ENCODE measurements around the gene LARP7. TPM values are rescaled to one million over a fixed set of nuclear protein-coding genes. Genes with fewer than 3 reads are reported as not detected.
"Not testable (repeated sequence)": the region's sequence is repeated elsewhere in the genome, so short reads cannot be mapped to it uniquely, and the experiment has no call there.

Gene LARP7
- total RNA-seq (2014; rRNA removed; shearing (Covaris generic)): 12.2 and 17.3 TPM in 2 replicates

DNA sequence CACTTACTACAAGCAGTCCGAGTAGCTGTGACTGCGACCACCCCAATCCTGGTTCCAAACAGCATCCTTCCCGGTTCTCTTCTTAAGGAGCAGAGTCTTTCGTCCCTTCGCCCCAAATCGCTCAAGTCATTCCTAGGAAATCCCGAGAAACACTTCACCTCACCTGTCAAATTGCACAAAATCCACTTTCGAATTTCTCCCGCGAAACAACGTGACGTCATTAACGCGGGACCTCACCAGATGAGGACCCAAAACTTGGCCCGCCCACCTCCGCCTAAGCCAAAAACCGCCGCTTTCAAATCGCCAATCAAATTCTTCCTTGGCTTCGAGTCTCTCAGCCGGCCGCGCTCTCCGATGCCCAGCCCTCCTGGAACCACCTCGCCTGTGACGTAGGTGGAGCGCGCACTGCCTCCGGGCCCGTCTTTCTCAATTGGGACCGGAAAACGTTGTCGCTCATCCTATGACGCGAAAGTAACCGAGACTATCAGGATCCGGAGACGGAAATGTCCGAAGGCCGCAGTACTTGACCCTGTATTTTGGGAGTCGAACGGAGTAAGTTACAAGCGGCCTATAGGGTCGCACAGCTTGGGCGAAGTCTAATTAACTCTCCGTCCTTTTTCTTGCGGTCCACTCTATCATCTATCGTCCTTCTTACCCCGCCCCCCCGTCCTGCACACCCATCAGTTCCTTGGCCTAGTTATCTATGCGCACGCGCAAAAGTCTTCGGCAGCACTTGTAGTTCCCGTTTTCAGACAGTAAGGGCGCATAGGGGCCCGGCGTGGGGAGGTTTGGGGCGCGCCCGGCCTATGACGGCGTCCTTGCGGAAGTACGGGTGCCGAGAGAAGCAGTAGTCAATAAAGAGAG, at the start of gene LARP7, which contains the start of gene ZGRF1:
Gene LARP7 (plus strand): TSS at position 456 of the 864 bp plus-strand sequence. CDS start 7,527 bp downstream, outside the sequence.
Gene ZGRF1 (minus strand): TSS at position 222 of the 864 bp plus-strand sequence. CDS start 3,733 bp downstream, outside the sequence.
- DNase-seq (ENCODE audit: low spot score): peak; percentile 98

- no peak for DNase-seq (ENCODE audit: low spot score)
Observed at GRCh38 chr4:112589206-112589605, 47.7 kb upstream of the LARP7 start.

DNA sequence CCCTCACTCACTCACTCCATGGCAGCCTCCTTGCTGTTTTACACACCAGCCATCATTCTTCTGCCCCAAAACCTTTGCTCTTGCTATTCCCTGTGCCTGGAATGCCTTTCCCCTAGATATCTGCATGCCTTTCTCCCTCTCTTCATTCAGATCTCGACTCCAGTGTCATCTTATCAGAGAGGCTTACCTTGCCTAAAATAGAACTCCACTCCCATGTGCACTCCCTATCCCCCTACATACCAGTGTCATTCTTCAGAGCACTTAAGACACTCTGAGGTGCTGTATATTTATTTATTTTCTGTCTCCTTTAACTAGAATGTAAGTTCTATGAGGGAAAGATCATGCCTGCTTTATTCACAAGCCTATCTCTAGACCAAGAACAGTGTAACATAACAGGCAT, 45.4 kb upstream of the LARP7 start:
- DNase-seq (ENCODE audit: low spot score): no peak

DNA sequence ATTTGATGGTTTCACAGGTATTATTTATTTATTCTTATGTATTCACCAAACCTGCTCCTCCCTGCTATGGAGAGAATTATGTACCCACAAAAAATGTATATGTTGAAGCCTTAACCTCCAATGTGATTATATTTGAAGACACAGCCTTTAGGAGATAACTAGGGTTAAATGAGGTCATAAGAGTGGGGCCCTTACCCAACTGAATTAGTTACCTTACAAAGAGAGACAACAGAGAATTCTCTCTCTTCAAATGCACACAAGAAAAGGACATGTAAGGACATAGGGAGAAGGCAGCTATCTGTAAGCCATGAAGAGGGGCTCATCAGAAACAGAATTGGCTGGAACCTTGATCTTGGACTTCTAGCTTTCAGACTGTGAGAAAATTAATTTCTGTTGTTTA, 44.2 kb upstream of the LARP7 start:
- no peak for DNase-seq (ENCODE audit: low spot score)

- DNase-seq (ENCODE audit: low spot score): no peak
Observed at GRCh38 chr4:112593438-112594133, 43.4 kb upstream of the LARP7 start.

GRCh38 chr4:112594993-112595392, 42.0 kb upstream of the LARP7 start:
- no peak for DNase-seq (ENCODE audit: low spot score)

DNA sequence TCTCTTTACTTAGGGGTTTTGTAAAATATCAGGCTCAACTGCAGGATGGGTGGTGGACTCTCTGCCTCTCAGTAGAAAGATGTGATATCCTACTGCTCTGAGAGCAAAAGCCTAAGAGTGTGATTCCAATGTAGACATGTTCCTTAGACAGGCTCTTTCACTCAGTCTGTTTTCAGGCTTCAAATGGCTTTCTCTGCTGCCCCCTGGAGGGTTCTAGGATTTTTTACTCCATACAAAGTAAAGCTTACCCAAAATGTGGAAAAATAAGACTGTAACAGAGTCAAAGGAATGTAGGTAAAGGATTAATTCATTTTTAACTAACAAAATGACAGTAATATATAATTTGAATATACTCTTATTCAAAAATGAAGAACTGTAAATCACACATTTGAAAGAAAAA, 32.4 kb upstream of the LARP7 start:
- peak; percentile 72 for DNase-seq (ENCODE audit: low spot score)

- DNase-seq (ENCODE audit: low spot score): not testable (repeated sequence)
Observed at GRCh38 chr4:112612814-112613213, 24.1 kb upstream of the LARP7 start.

DNA sequence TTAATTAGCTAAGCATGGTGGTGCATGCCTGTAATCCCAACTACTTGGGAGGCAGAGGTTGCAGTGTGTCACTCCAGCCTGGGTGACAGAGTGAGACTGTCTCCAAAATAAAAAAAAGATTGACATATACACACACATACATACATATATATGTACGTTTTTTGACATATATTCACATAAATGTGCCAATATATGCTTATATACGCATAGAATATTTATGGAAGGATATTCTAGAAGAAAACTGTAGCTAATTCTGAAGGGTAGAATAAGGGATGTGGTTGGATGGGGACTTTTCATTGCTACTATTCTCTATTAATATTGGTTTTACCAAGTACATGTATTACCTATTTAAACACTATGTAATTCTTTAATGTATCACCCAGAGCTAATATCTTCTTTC, 20.0 kb upstream of the LARP7 start:
- no peak for DNase-seq (ENCODE audit: low spot score)

DNA sequence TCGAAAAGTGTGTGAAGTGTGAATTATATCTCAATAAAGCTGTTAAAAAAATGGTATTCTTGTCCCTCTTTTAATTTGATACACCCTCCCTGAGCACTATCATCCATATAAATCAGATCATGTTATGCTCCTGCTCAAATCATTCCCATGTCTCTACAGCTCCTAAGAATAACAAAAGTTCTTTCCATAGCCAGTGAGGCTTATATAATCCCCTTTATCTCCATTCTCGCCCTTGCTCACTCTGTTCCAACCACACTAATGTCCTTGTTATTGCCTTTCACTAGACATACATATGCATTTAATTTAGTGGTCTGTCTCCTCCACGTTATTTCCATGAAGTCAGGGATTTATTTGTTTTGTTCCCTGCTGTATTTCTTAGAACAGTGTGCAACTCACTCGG, 10.7 kb upstream of the LARP7 start:
- DNase-seq (ENCODE audit: low spot score): no peak

DNA sequence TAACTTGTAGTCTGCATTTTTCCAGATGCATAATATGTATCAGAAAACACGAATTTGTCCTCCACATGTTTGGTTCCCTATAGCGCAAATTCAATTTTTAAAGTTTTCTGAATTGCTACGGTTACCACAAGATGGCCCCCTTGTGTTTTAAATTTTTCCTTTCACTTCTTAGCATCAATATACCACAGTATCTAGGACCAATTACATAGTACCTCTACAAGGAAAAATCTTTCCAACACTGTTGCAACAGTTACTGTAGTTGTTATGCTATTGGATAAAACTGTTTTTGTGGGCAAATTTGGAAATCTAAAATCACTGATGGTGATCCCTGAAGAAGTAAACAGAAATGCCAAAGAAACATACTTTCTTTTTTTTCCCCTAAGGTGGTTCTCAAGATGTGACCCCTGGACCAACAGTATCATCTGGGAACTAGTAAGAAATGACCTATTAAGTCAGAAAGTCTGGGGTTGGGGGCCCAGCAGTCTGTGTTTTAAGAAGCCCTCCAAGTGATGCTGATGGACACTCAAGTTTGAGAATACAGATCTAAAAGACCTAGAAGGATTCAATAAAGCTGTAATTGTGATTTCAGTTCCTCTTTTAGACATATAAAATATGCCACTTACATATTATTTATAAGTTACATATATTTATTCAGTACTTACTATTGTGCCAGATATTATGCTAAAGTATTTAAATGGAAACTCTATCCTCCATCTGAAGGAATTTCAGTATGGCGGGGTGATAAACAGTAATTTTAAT, 3.3 kb upstream of the LARP7 start:
- DNase-seq (ENCODE audit: low spot score): peak; percentile 43

GRCh38 chr4:112637552-112637866, 566 bp downstream of the LARP7 start:
- DNase-seq (ENCODE audit: low spot score): no peak

DNA sequence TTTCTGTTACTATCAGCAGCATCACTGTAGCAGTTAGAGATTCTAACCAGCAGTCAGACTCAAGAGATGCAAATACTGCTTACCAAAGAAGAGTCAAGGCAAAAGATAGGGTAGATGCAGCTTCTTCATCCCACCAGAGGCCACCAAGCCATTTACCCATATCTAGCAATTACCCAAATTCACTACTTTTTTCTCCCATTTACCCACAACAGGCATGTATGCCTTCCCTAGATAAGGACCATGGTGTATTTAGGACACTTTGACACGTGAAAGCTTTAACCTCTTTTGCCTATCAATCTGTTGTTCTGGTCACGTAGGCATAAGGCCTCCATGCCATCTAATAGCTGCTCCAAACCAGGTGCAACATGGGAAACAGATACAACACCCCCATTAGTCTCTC, 5.6 kb downstream of the LARP7 start:
- no peak for DNase-seq (ENCODE audit: low spot score)

DNA sequence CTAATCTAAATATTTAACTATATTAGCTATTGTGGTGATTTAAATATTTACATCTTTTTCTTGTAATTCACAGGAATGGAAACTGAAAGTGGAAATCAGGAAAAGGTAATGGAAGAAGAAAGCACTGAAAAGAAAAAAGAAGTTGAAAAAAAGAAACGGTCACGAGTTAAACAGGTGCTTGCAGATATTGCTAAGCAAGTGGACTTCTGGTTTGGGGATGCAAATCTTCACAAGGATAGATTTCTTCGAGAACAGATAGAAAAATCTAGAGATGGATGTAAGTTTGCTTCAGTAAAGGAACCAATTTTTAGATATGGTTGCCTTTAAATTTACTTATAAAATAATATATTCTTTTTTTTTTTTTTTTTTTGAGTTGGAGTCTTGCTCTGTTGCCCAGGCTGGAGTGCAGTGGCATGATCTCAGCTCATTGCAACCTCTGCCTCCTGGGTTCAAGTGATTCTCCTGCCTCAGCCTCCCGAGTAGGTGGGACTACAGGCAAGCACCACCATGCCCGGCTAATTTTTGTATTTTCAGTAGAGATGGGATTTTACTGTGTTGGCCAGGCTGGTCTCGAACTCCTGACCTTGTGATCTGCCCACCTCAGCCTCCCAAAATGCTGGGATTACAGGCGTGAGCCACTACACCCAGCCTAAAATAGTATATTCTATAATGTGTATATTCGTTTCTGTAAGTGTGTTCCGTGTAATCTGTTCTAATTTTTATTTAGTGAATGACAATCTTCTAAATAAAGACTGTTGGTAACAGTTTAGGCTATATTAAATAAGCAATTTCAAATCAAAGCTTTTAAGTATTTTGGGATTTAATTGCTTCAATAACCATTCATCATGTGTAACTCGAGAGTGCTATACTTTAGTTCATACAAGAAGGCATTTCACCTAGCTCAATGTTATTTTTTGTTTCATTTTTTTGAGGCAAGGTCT, 7.9 kb downstream of the LARP7 start:
- DNase-seq (ENCODE audit: low spot score): not testable (repeated sequence)

- DNase-seq (ENCODE audit: low spot score): no peak
Observed at GRCh38 chr4:112645541-112646329, 8.8 kb downstream of the LARP7 start.

- DNase-seq (ENCODE audit: low spot score): no peak
Observed at GRCh38 chr4:112646632-112647537, 9.9 kb downstream of the LARP7 start.

- no peak for DNase-seq (ENCODE audit: low spot score)
Observed at GRCh38 chr4:112647785-112648184, 10.8 kb downstream of the LARP7 start.

- no peak for DNase-seq (ENCODE audit: low spot score)
Observed at GRCh38 chr4:112648263-112649054, 11.5 kb downstream of the LARP7 start.
